Epithelial cell of prostate (primary cell): Measurements from ENCODE around the gene PHOX2B.

ENCODE experiments used
- DNase-seq: peaks from one replicate; pipeline ENCODE4 v3.0.0-alpha.2; 2011; ENCODE audit warnings: low read depth, low spot score
- H3K27ac ChIP-seq: fragments of 450-650 bp; 2 replicates; pipeline ENCODE4 v1.5.1; 2017; ENCODE audit warnings: mild to moderate bottlenecking

Gene PHOX2B

DNA sequence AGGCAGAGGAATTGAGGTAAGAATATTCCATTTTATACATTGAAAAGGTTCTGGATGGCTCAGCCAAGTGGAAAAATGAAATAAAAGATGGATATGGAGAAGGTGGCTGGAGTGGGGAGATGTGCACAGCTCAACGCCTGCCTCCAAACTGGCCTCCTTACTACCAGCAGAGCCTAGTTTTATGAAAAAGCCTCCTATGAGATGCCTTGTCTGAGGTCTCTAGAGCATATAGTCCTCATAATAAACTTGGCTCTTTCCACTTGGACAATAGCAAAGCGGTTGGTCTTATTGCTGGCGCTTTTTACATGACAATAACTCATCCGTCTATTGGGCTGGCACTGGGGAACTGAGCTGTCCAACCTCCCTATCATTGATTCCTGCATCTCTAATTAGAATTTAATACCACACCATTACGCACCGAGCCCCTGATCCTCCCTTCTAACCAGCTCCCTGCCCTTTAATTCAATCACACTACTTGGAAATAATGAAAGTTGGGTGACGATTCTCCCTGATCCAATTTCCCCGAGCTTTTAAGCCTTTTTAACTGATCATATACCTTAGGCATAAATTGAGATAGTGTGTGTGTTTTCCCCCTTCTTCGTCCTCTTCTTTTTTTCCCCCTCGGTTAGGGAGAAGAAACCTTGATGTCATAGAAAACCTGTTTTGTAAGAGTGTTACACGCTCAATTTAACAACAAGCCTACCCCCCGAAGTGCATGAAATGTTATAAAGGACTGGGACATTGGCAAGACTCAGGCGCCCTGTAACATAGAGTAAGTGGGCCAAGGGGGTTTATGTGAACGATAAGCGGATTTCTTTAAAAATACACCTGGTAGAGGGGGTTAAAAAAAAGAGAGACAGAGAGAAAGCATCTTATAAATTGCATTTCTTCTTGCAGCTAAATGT is at the start of gene PHOX2B:
TSS of gene PHOX2B (minus strand) at position 155 of the 905 bp plus-strand sequence. CDS start at position 40, 115 bp downstream.
- H3K27ac ChIP-seq: no peak within 1 kb of the TSS
- no peak for DNase-seq

DNA sequence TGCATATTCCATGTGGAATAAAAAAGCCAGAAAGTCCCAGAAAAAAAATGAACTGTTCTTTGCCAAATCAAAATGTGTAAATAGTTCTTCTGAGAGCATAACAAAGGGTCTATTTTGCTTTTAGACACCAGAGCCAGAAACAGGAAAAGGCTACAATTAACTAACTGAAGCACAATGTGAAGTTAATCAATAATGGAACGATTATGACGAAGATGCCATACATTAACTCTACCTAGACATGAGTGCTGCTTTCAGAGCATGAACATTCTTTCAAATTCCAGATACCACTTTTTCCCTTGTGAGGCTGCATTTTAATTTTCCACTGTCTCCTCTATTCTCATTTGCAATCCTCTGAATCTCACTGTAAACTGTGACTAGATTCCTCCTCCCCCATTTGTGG is 48.7 kb upstream of the PHOX2B start:
- DNase-seq: no peak
- H3K27ac ChIP-seq: no peak overlapping the region

DNA sequence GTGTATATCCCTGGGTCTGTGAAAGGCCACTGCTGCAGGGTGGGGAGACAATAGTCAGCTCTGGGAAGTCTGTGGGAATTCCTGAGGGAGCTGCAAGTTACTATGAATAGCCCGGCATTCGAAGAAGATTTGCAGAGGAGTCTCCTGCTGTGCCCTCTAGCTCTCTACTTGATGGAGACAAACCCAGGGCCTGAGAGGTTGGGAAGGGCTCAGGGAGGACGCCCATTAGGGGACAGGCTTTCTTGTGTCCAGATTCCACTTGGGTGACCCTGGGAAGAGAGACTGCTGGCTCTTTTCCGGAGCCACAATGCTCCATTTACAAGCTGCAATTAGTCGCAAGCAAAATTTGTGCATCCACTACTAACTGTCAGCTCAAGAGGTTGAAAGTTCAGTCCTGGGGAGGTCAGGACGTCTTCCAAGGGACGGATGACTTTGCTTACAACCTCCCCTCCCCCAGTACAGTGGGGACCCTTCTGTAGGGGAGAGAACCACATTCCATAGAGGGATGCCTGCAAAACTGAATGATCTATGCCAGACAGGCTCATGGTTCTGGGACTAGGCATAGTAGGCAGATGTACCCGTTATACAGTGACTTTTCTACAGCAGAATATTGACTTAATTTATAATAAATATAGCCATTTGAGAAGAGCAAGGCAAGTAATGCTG is 48.2 kb upstream of the PHOX2B start:
- no peak for DNase-seq
- H3K27ac ChIP-seq: no peak overlapping the region

- no peak overlapping the region for H3K27ac ChIP-seq
- no peak for DNase-seq
These were observed 47.4 kb upstream of the PHOX2B start for GRCh38 chr4:41795796-41796385.

DNA sequence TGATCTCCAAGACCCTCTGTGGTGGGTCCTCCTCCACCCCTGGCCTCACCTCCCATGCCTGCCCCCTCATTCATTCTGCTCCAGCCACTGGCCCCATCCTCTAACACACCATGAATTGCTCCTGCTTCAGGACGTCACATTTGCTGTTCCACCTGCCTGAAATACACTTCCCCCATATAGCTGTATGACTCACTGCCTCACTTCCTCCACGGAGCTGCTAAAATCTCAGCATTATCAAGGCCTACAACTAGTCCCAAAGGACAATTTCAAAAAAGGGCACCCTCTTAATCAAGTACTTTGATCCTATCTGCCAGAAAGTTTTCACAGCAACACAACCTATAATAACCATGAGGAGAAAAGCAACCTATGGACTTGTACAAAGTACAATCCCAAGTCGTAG is 43.6 kb upstream of the PHOX2B start:
- H3K27ac ChIP-seq: no peak overlapping the region
- DNase-seq: no peak

- no peak for DNase-seq
- H3K27ac ChIP-seq: no peak overlapping the region
These were observed 43.0 kb upstream of the PHOX2B start for GRCh38 chr4:41791557-41791956.

GRCh38 chr4:41787931-41788330 is 39.4 kb upstream of the PHOX2B start:
- no peak for DNase-seq
- no peak overlapping the region for H3K27ac ChIP-seq

- no peak overlapping the region for H3K27ac ChIP-seq
- DNase-seq: no peak
These were observed 37.1 kb upstream of the PHOX2B start for GRCh38 chr4:41785665-41786064.

GRCh38 chr4:41784191-41784979 is 35.9 kb upstream of the PHOX2B start:
- H3K27ac ChIP-seq: no peak overlapping the region
- DNase-seq: no peak

GRCh38 chr4:41776466-41776865 is 27.9 kb upstream of the PHOX2B start:
- DNase-seq: no peak

GRCh38 chr4:41763729-41764128 is 15.2 kb upstream of the PHOX2B start:
- DNase-seq: no peak
- no peak overlapping the region for H3K27ac ChIP-seq

More at GRCh38 chr4:41776466-41776865, 27.9 kb upstream of the PHOX2B start:
- no peak overlapping the region for H3K27ac ChIP-seq

GRCh38 chr4:41758884-41759283 is 10.4 kb upstream of the PHOX2B start:
- DNase-seq: no peak
- no peak overlapping the region for H3K27ac ChIP-seq

- no peak for DNase-seq
- no peak overlapping the region for H3K27ac ChIP-seq
These were observed 9.1 kb upstream of the PHOX2B start for GRCh38 chr4:41757521-41758156.

- H3K27ac ChIP-seq: no peak overlapping the region
- no peak for DNase-seq
These were observed 5.4 kb upstream of the PHOX2B start for GRCh38 chr4:41753942-41754341.

GRCh38 chr4:41752081-41752836 is 3.7 kb upstream of the PHOX2B start:
- no peak overlapping the region for H3K27ac ChIP-seq
- DNase-seq: no peak

GRCh38 chr4:41751449-41752061 is 3.0 kb upstream of the PHOX2B start:
- DNase-seq: no peak
- H3K27ac ChIP-seq: no peak overlapping the region

DNA sequence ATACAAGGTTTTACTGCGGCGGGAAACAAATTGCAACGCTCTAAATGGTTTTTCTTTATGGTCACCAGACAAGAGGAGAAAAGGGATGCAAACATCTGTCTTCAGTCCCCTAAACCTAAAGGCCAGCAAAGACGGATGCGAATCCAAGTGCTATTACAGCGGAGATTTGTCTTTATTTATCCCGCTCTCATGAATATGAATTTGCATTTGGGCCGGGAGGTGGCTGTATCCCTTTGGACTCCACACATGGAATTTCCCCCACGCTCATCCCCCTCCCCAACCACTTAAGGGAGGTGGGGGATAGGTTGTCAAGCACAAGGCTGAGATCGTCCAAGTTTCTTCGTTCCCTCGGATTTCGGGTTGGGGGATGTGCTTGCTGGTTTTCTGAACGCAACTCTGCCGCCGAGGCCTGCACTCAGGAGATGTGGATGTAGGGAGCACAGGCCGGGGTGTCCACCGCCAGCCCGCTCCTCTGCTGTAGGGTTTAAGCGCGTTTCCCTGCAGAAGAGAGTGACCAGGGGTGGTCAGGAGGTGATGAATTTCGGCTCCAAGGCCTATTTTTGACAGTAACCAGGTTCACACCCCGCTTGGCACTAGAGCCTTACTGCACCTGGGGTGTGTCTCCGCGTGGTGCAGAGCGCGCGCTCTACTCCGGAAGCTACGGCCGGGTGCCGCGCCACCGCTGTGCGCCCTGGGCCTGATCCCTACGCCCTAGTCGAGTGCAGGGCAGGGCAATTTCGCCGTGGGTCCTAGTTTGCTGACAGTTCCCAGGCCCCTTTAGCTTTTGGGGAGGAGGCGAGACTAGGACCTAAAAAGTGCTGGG is 2.3 kb upstream of the PHOX2B start:
- H3K27ac ChIP-seq: no peak overlapping the region
- DNase-seq: no peak

- no peak for DNase-seq
- H3K27ac ChIP-seq: no peak overlapping the region
These were observed 1.6 kb upstream of the PHOX2B start for GRCh38 chr4:41750121-41750625.
